ENCODE data around the gene SMC1B.

DNA sequence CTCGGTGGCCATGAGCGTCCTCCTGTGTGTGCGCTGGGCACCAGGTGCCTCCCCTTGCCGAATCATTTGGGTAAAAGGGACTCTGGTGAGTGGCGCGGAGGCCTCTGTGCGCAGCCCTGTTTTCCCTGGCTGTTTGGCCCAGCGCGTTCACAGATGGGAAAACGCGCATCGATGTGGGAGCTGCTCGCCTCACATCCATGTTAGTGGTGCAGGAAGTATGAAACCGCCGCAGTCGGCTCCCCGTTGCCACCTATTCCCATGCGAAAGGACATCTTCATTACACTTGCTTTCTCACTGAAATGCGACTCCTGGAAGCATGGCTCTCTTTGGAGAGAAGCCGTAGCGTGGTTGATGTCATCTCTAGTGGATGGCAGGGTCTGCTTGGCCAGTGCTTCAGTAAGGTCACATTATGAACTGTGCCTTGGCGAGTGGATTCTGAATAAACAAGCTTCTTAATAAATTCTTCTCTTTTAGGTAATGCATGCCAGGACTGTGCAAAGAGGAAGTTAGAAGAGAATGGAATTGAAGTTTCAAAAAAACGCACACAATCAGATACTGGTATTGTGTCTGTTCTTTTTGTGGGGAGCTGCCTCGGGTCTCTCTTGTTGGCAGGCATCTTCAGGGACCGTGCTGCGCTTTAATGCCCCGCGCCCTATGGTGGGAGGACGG is 77.4 kb downstream of the SMC1B start:
- TF ChIP-seq, protein P1, sequence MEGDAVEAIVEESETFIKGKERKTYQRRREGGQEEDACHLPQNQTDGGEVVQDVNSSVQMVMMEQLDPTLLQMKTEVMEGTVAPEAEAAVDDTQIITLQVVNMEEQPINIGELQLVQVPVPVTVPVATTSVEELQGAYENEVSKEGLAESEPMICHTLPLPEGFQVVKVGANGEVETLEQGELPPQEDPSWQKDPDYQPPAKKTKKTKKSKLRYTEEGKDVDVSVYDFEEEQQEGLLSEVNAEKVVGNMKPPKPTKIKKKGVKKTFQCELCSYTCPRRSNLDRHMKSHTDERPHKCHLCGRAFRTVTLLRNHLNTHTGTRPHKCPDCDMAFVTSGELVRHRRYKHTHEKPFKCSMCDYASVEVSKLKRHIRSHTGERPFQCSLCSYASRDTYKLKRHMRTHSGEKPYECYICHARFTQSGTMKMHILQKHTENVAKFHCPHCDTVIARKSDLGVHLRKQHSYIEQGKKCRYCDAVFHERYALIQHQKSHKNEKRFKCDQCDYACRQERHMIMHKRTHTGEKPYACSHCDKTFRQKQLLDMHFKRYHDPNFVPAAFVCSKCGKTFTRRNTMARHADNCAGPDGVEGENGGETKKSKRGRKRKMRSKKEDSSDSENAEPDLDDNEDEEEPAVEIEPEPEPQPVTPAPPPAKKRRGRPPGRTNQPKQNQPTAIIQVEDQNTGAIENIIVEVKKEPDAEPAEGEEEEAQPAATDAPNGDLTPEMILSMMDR (IDR thresholded peaks at IDR 0.05): no peak
- TF ChIP-seq POLR2A (IDR thresholded peaks at IDR 0.05): no peak
